ENCODE results near the gene CDH4.

DNA sequence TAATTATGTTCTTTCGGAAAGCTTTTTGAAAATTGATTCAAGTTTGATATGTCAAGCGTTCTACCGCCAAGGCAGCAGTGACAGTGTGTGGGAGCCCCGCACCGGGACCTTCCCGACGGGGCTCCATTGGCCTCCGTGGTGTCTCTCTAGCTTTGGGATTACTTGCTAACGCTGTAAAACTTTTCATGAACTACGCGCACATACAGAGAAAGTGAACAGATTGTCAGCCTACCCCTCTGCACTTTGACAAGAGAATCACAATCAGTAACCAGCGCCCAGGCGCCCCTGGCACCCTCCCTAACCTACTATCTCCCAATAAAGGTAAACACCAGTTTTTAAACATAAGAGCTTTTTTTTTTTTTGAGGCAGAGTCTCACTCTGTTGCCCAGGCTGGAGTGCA is 274.8 kb downstream of the CDH4 start:
- TF ChIP-seq CTCF (IDR thresholded peaks at IDR 0.05) (no peak), POLR2A (IDR thresholded peaks at IDR 0.05) (no peak)
